Skin of body (tissue), 2 donors: ENCODE data around the gene MSANTD4. TPM values are rescaled to one million over a fixed set of nuclear protein-coding genes. Genes with fewer than 3 reads are reported as not detected.
"Not testable (repeated sequence)": the region's sequence is repeated elsewhere in the genome, so short reads cannot be mapped to it uniquely, and the experiment has no call there.

ENCODE experiments used
- DNase-seq: peaks from one replicate; lab custom pipeline; 2025; lab: John Stamatoyannopoulos, UW
- total RNA-seq: library from RNA; depleted of rRNA; stranded (reverse); fragments of >200 nt; gene quantifications from one replicate; pipeline ENCODE4 v1.2.3, GENCODE V29; 2014

The MSANTD4 gene
- total RNA-seq = 20.6 TPM

GRCh38 chr11:106021967-106022794 is at the start of gene MSANTD4:
TSS of gene MSANTD4 (minus strand) at chr11:106022240. CDS start at chr11:106010917, 11,323 bp downstream.
- DNase-seq = peak; percentile 100

- no peak for DNase-seq
These were observed 48.6 kb upstream of the MSANTD4 start for GRCh38 chr11:106070606-106071005.

- no peak for DNase-seq
These were observed 41.0 kb upstream of the MSANTD4 start for GRCh38 chr11:106063009-106063408.

GRCh38 chr11:106061954-106062949 is 40.2 kb upstream of the MSANTD4 start:
- DNase-seq = no peak

- no peak for DNase-seq
These were observed 39.3 kb upstream of the MSANTD4 start for GRCh38 chr11:106061249-106061784.

GRCh38 chr11:106059617-106060016 is 37.6 kb upstream of the MSANTD4 start:
- DNase-seq = no peak

GRCh38 chr11:106058377-106058776 is 36.3 kb upstream of the MSANTD4 start:
- not testable (repeated sequence) for DNase-seq

GRCh38 chr11:106051103-106051502 is 29.1 kb upstream of the MSANTD4 start:
- DNase-seq = no peak

- DNase-seq = no peak
These were observed 27.9 kb upstream of the MSANTD4 start for GRCh38 chr11:106049727-106050476.

- no peak for DNase-seq
These were observed 25.6 kb upstream of the MSANTD4 start for GRCh38 chr11:106047631-106048030.

GRCh38 chr11:106043540-106043939 is 21.5 kb upstream of the MSANTD4 start:
- DNase-seq = no peak

GRCh38 chr11:106032861-106033260 is 10.8 kb upstream of the MSANTD4 start:
- no peak for DNase-seq

GRCh38 chr11:106031936-106032335 is 9.9 kb upstream of the MSANTD4 start:
- no peak for DNase-seq

- no peak for DNase-seq
These were observed 9.3 kb upstream of the MSANTD4 start for GRCh38 chr11:106031202-106031810.

- no peak for DNase-seq
These were observed 8.6 kb upstream of the MSANTD4 start for GRCh38 chr11:106030609-106031008.

- no peak for DNase-seq
These were observed 795 bp upstream of the MSANTD4 start for GRCh38 chr11:106022795-106023275.

GRCh38 chr11:106021181-106021966 is 666 bp downstream of the MSANTD4 start:
- no peak for DNase-seq

- DNase-seq = no peak
These were observed 4.9 kb downstream of the MSANTD4 start for GRCh38 chr11:106017093-106017492.

- no peak for DNase-seq
These were observed 7.0 kb downstream of the MSANTD4 start for GRCh38 chr11:106015066-106015465.

GRCh38 chr11:106014620-106015019 is 7.4 kb downstream of the MSANTD4 start:
- DNase-seq = no peak
